ENCODE results near the gene GABRP. TPM values are rescaled to one million over a fixed set of nuclear protein-coding genes. Genes with fewer than 3 reads are reported as not detected.

The GABRP gene, protein sequence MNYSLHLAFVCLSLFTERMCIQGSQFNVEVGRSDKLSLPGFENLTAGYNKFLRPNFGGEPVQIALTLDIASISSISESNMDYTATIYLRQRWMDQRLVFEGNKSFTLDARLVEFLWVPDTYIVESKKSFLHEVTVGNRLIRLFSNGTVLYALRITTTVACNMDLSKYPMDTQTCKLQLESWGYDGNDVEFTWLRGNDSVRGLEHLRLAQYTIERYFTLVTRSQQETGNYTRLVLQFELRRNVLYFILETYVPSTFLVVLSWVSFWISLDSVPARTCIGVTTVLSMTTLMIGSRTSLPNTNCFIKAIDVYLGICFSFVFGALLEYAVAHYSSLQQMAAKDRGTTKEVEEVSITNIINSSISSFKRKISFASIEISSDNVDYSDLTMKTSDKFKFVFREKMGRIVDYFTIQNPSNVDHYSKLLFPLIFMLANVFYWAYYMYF
- 7.4 and 11.0 TPM in 2 replicates for total RNA-seq (2014; rRNA removed; shearing (Covaris generic))

DNA sequence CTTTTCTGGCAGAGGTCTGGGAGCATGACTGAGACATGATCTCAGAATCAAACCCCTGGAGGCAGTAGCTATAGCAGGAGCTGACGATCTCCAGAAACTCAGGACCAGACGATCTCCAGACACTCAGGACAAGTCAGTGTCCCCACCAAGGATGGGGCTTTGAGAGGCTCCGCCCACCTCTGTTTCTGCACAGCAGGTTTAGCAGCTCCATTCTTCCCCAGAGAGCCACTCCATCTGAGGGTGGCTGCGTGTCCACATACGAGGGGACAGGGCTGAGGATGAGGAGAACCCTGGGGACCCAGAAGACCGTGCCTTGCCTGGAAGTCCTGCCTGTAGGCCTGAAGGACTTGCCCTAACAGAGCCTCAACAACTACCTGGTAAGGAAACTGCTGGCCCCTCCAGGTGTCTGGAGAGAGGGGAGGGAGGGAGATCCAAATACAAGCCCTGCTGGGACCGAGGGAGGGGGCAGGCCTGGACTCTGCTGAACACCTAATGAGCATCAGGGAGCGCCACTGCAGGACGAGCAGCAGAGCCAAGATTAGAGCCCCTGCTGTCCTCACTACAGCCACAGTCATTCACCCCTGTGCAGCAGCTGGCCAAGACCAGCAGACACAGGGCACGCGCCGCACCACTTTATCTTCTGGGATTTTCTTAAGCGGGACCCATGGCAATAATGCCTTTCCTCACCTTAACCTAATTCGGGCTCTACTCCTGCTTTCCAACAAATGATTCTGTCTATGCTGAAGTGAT is at the start of gene GABRP:
GABRP (plus strand) TSS at position 228 of the 750 bp plus-strand sequence. CDS start 4,891 bp downstream, outside the sequence.
- no peak for DNase-seq (ENCODE audit: low spot score)

DNA sequence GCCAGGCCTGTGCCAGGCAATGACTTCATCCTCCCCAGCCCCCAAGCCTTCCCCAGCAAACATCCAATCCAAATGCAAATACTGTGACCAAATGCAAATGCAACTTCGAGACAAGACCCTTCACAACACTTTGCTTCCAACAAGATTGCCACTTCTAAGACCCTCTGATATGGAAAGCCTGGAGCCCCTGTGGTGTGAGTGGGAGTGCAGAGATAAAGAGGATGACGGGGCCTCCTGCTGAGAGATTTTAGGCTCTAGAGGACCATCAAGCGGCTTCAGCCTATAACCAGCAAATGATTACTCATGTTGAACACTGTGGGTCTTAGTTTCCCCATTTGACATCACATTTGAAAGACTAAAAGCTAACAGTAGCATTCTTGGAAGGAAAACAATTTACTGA is 46.6 kb upstream of the GABRP start:
- DNase-seq (ENCODE audit: low spot score): no peak

DNA sequence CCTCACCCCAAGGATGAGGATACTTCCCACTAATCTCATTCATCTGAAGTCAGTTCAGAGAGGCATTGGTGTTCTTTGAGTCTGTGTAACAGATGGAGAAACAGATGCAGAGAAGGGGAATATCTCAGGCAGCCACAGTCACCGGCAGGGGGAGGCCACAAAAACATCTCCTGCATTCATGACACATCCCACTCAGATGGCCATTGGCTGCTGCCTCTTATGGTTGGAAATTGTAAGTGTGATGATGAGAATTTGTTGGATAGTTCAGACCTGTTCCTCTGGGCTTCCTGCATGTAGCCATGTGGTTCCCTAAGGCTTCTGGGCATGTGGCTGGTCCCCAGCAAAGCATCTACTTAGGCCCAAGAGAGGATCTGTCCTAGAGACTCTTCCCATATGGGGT is 45.9 kb upstream of the GABRP start:
- no peak for DNase-seq (ENCODE audit: low spot score)

GRCh38 chr5:170738840-170739239 is 44.7 kb upstream of the GABRP start:
- no peak for DNase-seq (ENCODE audit: low spot score)

GRCh38 chr5:170739446-170739845 is 44.1 kb upstream of the GABRP start:
- DNase-seq (ENCODE audit: low spot score): no peak

DNA sequence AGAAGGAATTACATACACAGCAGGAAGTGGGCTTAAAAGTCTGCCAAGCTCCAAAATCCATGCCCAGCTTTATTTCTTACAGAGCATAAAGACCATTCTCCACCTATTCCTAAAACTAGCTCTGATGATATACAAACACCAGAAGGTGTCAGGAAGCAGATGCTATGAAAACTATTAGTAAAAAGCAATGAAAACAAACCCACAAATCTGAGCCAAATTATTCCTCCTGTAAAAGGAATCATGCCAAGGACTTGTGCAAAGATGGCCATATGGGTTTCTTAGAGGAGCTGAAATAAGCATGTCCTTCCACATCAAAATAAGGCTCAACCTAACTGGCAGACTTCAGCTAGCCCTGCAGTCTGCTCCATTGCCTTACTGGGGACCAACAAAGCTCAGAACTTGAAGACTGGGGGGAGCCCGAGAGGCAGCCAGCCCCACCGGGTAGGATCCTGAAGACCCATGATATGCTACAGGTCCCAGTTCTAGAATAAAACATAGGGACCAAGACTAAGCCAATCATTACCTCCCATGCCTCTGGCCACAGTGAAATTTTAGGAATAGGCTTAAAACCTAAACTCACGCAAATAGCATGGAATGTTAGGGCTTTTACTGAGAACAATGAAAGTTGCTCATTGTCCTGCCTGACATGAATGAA is 42.8 kb upstream of the GABRP start:
- no peak for DNase-seq (ENCODE audit: low spot score)

DNA sequence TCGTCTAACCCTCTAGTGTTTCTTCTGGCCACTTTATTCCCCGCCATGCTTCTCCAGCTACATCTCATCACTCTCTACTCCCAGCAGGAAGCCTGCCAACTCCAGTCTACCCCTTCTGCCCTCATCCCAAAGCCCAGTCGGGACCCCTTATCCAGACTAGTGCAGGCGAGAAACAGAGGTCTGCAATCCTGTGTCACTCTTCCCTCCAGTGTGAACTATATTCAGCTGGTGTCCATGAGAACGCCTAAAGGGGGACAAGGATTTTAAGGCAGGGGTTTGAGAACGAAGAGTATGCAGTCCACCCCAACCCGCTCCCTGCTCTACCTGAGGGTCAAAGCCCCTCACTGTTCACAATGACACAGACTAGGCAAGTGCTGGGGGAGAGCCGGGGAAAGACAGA is 41.7 kb upstream of the GABRP start:
- no peak for DNase-seq (ENCODE audit: low spot score)

GRCh38 chr5:170743876-170744212 is 39.7 kb upstream of the GABRP start:
- DNase-seq (ENCODE audit: low spot score): no peak

DNA sequence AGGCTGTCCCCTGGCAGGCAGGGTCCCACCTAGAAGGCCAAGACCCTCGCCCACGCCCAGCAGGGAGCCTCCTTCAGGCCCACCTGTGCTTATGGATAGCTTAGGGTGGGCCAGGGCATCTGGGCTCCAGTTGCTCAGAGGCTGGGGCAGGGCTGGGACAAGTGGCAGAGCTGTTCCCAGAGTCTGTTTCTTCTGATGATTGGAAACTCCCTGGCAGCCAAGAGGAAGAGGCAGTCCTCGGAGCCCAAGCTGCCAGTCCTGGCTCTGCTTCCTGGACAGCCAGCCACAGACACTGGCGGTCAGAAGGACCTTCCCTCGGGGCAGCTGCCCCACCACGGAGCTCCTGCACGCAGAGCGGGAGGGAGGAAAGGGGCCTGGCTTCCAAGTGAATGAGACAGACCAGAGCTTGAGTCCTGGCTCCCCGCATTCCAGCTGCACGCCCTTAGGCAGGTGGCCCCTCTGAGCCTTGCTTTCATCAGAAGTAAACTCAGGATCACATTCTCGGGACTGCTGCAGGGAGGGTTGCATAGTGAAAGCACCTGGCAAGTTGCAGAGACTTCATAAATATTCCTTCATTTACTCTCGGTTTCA is 37.9 kb upstream of the GABRP start:
- peak; percentile 79 for DNase-seq (ENCODE audit: low spot score)

GRCh38 chr5:170746075-170746960 is 37.2 kb upstream of the GABRP start:
- DNase-seq (ENCODE audit: low spot score): no peak

DNA sequence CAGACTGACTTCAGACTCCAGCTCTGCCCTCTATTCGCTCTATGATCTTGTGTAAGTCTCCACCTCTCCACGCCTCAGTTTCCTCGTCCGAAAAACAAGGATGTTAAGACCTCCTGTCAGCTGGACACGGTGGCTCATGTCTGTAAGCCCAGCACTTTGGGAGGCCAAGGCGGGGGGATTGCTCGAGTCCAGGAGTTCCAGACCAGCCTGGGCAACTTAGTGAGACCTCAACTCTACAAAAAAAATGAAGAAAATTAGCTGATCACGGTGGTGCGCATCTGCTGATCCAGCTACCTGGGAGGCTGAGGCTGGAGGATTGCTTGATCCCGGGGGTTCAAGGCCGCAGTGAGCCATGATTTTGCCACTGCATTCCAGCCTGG is 36.6 kb upstream of the GABRP start:
- DNase-seq (ENCODE audit: low spot score): no peak

- peak; percentile 23 for DNase-seq (ENCODE audit: low spot score)
Measured at GRCh38 chr5:170747357-170747756, 36.2 kb upstream of the GABRP start.

- peak; percentile 53 for DNase-seq (ENCODE audit: low spot score)
Measured at GRCh38 chr5:170747851-170748250, 35.7 kb upstream of the GABRP start.

- no peak for DNase-seq (ENCODE audit: low spot score)
Measured at GRCh38 chr5:170748951-170749471, 34.5 kb upstream of the GABRP start.

DNA sequence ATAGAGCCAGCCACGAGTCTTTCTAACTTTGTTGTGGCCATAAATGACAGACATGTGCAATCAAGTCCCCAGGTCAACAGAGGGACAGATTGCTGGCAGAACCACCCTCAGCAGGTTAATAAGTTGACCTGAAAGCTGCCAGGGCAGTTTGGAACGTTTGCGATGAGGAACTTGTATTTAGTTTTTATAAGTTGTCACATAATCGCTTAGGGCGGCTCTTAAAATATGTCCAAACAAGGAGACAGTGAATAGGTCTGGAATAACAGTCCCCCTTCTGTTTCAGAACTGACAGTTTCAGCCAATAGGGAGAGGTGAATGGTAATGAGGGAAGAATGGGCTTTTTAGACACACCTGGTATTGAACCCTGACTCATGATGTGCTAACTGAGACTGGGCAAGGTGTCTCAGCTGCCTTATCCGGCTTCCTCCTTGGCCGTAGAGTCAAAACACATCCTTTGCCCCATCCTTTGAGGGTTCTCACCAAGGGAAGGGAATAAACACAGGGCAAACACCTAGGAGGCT is 33.6 kb upstream of the GABRP start:
- peak; percentile 94 for DNase-seq (ENCODE audit: low spot score)

DNA sequence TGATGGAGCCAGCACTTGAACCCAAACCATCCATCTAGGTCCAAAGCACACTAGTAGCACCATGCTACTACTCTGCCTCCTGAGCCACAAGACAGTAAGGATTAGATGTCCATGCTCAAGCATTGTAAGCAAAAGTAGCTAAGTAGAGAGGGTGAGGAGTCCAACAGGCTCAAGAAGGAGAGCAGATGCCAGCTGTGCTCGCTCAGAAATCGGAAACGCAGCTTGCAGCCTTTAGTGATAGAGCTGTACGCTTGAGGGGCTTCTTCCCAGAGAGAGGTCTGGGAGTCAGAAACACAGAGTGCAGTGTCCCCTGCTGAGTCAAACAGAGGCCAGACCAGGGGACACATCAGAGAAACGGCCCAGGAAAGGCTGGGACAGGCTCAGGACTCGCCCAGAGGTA is 32.7 kb upstream of the GABRP start:
- DNase-seq (ENCODE audit: low spot score): peak; percentile 45

DNA sequence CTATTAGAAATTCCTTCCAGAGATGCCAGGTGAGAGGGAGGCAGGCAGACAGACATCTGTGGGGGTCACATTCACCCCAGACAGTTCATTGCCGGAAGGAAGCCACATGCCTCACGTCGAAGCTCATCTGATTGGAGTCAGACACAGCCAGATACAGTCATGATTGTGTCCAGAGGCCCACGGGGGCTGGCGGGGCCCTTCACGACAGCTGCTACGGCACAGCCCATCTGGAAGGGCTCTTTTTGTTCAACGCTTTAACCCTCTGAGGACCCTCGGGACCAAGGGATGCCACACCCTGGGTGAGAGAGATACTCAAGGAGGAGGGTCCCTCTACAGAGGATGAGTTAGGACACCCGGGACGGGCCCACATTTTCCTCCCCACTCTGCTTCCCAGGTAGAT is 31.9 kb upstream of the GABRP start:
- DNase-seq (ENCODE audit: low spot score): peak; percentile 29

- DNase-seq (ENCODE audit: low spot score): peak; percentile 85
Measured at GRCh38 chr5:170752257-170753215, 31.0 kb upstream of the GABRP start.

- peak; percentile 50 for DNase-seq (ENCODE audit: low spot score)
Measured at GRCh38 chr5:170753311-170753710, 30.2 kb upstream of the GABRP start.
